ENCODE data around the gene VPS39.

Gene VPS39

DNA sequence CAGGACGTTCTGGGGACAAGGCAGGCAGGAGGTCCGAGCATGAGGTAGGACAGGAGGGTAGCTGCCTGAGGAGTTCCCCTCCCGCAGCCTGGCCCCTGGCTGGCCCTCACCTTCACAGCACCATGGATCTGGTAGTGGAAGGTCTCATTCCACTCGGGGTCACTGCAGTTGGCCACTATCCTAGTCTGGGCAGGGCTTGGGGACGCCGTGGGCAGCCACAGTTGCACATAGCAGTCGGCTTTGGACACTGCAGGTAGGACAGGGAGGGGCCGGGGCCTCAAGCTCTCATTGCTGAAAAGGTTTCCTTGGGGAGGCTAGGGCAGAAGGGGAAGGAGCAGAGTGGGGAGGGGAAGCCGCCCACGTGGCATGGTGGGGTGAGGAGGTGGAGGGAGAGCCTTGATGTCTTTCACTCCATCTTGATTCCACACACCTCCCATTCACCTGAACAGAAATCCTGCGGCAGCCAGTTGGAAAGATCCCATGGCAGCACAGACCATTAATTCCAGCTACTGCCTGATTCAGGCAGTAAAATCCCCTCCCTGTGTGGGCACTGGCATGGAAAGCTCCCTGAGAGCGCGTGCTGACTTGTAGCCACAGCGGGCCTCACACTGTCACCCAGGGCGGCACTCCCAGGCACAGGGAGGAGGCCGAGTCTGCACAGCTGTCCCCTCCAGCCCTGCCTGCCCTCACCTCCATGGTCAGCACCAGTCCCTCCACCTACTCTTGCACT, 53.7 kb downstream of the VPS39 start:
- Histone ChIP-seq H3K79me2 (ENCODE audit: low read length) (no peaks in the 10 kb centered on the region), H3K9me2 (replicated peaks; ENCODE audit: insufficient read depth, low read length) (no peaks in the 10 kb centered on the region), H4K20me1 (ENCODE audit: insufficient read depth, low read length) (no peaks in the 10 kb centered on the region), H2AFZ (ENCODE audit: low read length) (no peak overlapping the region), H3K27ac (ENCODE audit: low read length) (no peak overlapping the region), H3F3A (ENCODE audit: insufficient read depth, low read length) (no peaks in the 10 kb centered on the region), H3K9ac (ENCODE audit: low read length) (no peak overlapping the region), H3K27me3 (replicated peaks; ENCODE audit: insufficient read depth, low read length) (no peaks in the 10 kb centered on the region), H3K4me1 (ENCODE audit: low read length) (no peaks in the 10 kb centered on the region), H3K4me2 (ENCODE audit: low read depth, low read length) (no peak overlapping the region), H3K4me3 (ENCODE audit: low read length) (no peak overlapping the region), H3K9me3 (replicated peaks; ENCODE audit: insufficient read depth, low read length) (no peaks in the 10 kb centered on the region), H3K36me3 (replicated peaks; ENCODE audit: insufficient read depth, low read length) (no peaks in the 10 kb centered on the region)
- TF ChIP-seq EZH2 (optimal IDR thresholded peaks at IDR 0.05; ENCODE audit: low read depth, low read length): no peak
- DNase-seq: no peak

DNA sequence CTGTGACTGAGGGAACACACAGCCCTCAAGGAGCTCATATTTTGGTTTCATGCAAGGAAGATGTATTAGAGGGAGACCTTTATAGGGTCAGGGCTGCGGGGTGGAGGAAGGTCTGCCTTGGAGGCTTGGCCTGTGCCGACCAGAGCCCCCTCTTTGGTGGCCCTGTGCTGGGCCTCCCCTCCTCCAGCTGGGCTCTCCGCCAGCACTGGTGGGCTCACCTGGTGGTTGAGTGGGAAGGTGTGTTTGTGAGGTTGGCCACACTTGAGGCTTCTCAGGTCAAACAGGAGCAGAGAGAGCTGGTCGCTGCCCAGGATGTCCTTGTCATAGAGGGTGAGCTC, 54.3 kb downstream of the VPS39 start:
- DNase-seq: no peak
- no peaks in the 10 kb centered on the region for H3K4me1 ChIP-seq (ENCODE audit: low read length)
- no peak for TF ChIP-seq EZH2 (optimal IDR thresholded peaks at IDR 0.05; ENCODE audit: low read depth, low read length)
- TF ChIP-seq, protein P1, sequence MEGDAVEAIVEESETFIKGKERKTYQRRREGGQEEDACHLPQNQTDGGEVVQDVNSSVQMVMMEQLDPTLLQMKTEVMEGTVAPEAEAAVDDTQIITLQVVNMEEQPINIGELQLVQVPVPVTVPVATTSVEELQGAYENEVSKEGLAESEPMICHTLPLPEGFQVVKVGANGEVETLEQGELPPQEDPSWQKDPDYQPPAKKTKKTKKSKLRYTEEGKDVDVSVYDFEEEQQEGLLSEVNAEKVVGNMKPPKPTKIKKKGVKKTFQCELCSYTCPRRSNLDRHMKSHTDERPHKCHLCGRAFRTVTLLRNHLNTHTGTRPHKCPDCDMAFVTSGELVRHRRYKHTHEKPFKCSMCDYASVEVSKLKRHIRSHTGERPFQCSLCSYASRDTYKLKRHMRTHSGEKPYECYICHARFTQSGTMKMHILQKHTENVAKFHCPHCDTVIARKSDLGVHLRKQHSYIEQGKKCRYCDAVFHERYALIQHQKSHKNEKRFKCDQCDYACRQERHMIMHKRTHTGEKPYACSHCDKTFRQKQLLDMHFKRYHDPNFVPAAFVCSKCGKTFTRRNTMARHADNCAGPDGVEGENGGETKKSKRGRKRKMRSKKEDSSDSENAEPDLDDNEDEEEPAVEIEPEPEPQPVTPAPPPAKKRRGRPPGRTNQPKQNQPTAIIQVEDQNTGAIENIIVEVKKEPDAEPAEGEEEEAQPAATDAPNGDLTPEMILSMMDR (IDR thresholded peaks at IDR 0.05; ENCODE audit: low read length): no peak
- H3K36me3 ChIP-seq (replicated peaks; ENCODE audit: insufficient read depth, low read length): no peaks in the 10 kb centered on the region
- H3K27me3 ChIP-seq (replicated peaks; ENCODE audit: insufficient read depth, low read length): no peaks in the 10 kb centered on the region
- no peaks in the 10 kb centered on the region for H3K79me2 ChIP-seq (ENCODE audit: low read length)
- H3K9me2 ChIP-seq (replicated peaks; ENCODE audit: insufficient read depth, low read length): no peaks in the 10 kb centered on the region
- H3K9ac ChIP-seq (ENCODE audit: low read length): no peak overlapping the region
- no peak overlapping the region for H3K4me3 ChIP-seq (ENCODE audit: low read length)
- H4K20me1 ChIP-seq (ENCODE audit: insufficient read depth, low read length): no peaks in the 10 kb centered on the region
- H2AFZ ChIP-seq (ENCODE audit: low read length): no peak overlapping the region
- no peak overlapping the region for H3K27ac ChIP-seq (ENCODE audit: low read length)
- no peaks in the 10 kb centered on the region for H3F3A ChIP-seq (ENCODE audit: insufficient read depth, low read length)
- H3K9me3 ChIP-seq (replicated peaks; ENCODE audit: insufficient read depth, low read length): no peaks in the 10 kb centered on the region
- H3K4me2 ChIP-seq (ENCODE audit: low read depth, low read length): no peak overlapping the region

DNA sequence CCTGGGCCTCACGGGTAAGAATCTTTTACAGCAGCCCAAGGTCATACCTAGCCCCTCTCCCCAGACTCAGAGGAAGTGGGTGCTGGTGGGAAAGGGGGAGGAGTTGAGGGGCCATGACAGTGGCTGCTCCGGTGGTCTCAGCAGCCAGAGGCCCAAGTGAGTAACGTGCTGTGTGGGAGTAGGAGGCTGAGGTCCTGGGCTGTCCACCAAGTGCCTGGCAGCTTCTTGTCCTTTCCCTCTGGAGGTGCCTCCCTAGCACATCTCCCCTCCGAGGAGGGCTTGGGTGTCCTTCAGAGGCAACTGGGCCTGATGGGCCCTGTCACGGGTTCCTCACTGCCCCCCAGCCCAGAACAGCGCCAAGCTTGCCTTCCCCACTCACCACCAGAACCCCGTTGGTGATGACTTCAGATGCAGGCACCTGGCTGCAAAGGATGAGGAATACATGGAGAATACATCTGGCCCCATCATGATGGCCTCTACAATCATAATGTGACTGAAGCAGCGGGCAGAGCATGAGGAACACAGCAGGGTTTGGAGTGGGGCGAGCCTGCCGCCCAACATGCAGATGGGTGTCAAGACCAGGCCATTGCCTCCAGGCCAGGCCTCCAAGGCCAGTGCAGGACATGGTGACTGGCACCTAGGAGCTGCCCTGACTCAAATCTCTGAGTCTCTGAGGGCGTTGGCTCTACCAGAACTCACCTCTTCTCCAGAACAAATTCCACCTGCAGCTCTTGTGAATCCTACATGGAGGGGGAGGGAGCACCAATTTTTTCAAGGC, 55.0 kb downstream of the VPS39 start:
- no peaks in the 10 kb centered on the region for H3K79me2 ChIP-seq (ENCODE audit: low read length)
- DNase-seq: no peak
- no peak overlapping the region for H3K4me3 ChIP-seq (ENCODE audit: low read length)
- no peak overlapping the region for H2AFZ ChIP-seq (ENCODE audit: low read length)
- H3K27ac ChIP-seq (ENCODE audit: low read length): no peak overlapping the region
- TF ChIP-seq, protein P1 (IDR thresholded peaks at IDR 0.05; ENCODE audit: low read length): no peak
- TF ChIP-seq EZH2phosphoT487 (IDR thresholded peaks at IDR 0.05; ENCODE audit: low read length) (no peak), EZH2 (optimal IDR thresholded peaks at IDR 0.05; ENCODE audit: low read depth, low read length) (no peak)
- no peaks in the 10 kb centered on the region for H3K36me3 ChIP-seq (replicated peaks; ENCODE audit: insufficient read depth, low read length)
- no peak overlapping the region for H3K4me2 ChIP-seq (ENCODE audit: low read depth, low read length)
- H3K4me1 ChIP-seq (ENCODE audit: low read length): no peaks in the 10 kb centered on the region
- peaks cover 7% of the 10 kb centered on the region; the same call in 1 of the 2 replicates for H3K27me3 ChIP-seq (replicated peaks; ENCODE audit: insufficient read depth, low read length)
- H3F3A ChIP-seq (ENCODE audit: insufficient read depth, low read length): no peaks in the 10 kb centered on the region
- no peaks in the 10 kb centered on the region for H3K9me2 ChIP-seq (replicated peaks; ENCODE audit: insufficient read depth, low read length)
- H4K20me1 ChIP-seq (ENCODE audit: insufficient read depth, low read length): no peaks in the 10 kb centered on the region
- H3K9me3 ChIP-seq (replicated peaks; ENCODE audit: insufficient read depth, low read length): no peaks in the 10 kb centered on the region
- H3K9ac ChIP-seq (ENCODE audit: low read length): no peak overlapping the region

Measured in MM.1S (cell line).